Islet precursor cell (in vitro differentiated cells): Measurements from ENCODE around the gene SEMA4C.

Source experiments
- DNase-seq: peaks from one replicate; pipeline ENCODE4 v3.0.0-alpha.2; 2018

Gene SEMA4C, protein sequence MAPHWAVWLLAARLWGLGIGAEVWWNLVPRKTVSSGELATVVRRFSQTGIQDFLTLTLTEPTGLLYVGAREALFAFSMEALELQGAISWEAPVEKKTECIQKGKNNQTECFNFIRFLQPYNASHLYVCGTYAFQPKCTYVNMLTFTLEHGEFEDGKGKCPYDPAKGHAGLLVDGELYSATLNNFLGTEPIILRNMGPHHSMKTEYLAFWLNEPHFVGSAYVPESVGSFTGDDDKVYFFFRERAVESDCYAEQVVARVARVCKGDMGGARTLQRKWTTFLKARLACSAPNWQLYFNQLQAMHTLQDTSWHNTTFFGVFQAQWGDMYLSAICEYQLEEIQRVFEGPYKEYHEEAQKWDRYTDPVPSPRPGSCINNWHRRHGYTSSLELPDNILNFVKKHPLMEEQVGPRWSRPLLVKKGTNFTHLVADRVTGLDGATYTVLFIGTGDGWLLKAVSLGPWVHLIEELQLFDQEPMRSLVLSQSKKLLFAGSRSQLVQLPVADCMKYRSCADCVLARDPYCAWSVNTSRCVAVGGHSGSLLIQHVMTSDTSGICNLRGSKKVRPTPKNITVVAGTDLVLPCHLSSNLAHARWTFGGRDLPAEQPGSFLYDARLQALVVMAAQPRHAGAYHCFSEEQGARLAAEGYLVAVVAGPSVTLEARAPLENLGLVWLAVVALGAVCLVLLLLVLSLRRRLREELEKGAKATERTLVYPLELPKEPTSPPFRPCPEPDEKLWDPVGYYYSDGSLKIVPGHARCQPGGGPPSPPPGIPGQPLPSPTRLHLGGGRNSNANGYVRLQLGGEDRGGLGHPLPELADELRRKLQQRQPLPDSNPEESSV

DNA sequence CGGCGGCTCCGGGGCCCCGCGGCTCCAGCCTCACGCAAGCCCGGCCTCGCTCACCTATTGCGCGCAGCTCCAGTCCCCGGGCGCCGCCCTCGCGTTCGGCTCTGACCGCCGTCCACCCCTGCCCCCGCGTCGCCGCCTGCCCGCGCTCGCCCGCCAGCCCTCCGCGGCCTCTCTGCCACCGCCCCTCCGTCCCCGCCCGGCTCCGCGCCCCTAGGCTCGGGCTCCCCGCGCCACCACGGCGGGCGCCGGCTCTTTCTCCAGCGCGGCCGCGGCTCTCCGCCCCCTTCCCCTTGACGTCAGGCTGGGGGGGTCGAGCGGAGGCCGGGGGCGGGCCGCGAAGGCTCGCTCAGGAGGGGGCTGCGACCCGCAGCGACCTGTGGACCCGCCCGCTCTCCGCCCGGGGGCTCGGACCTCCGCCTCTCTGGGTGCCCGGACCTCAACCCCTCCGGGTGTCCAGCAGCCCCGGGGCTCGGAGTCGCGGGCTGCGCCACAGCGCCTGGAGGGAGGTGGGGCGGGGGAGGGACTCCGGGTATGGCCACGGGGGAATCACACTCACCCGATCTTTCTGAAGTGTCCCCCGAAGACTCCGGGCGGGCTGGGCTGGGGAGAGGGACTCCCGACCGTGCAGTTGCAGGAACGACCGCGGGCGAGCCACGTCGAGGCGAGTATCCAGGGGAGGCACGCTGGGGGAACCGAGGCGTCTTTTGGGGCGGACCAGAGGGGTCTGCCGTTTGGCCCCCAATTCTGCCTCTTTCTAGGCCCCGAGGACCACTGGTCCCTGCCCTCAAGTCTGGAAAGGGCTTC, at the start of gene SEMA4C:
SEMA4C (minus strand) TSS at position 259 of the 804 bp plus-strand sequence. CDS start 2,194 bp downstream, outside the sequence.
- peak; percentile 77 for DNase-seq

DNA sequence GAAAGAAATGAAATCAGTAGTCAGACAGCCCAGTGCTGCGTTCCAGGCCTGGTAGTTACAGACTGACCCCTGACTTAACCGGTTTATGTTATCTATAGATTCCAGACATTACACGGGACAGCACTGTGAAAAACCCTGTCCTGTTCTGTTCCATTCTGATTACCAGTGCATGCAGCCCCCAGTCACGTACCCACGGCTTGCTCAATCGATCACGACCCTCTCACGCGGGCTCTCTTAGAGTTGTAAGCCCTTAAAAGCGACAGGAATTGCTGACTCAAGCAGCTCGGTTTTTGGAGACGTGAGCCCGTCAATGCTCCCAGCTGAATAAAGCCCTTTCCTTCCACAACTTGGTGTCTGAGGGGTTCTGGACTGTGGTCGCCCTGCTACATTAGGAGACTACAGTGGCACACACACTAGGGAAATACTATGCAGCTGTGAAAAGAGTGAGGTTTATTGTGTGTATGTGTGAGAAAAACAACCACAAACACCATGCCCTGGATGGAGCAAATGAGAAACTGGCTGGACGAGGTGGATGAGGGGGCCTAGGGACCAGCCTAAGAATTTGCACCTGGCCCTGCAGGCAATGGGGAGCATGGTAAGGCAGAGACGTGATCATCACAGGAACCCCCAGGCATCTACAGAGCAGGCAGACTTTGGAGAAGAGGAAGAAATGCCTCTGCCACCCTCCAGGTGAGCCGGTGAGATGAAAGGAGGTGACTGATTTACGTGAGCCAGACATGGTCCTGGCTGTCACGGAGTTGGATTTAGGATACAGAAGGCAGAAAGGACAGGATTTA, 49.1 kb upstream of the SEMA4C start:
- peak; percentile 56 for DNase-seq

DNA sequence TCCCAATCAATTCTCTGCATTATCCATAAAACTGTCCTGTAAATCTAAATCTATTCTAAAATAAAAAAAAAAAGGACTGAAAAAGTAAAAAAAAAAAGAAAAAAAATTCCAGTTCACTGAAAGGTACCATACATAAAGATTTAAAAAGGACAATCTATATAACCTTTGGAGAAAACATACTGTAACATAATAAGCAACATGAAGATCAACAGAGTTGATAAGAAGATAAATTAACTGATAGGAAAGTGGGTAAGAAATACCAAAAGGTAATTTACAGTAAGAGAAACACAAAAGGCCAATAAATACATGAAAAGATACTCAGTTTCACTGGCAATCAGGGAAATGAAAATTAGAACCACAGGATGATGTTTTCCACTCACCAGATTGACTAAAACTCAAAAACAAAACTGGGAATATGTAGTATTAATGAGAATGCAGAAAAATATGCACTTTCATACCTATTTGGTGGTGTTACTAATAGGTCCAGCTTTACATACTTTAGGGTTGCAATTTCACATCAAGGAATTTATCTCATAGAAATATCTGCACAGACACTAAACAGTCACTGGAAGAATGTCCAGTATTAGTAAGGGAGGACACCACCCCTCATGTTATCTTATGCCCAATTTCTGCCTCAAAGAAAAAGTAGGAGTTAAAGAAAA, 48.3 kb upstream of the SEMA4C start:
- no peak for DNase-seq

DNA sequence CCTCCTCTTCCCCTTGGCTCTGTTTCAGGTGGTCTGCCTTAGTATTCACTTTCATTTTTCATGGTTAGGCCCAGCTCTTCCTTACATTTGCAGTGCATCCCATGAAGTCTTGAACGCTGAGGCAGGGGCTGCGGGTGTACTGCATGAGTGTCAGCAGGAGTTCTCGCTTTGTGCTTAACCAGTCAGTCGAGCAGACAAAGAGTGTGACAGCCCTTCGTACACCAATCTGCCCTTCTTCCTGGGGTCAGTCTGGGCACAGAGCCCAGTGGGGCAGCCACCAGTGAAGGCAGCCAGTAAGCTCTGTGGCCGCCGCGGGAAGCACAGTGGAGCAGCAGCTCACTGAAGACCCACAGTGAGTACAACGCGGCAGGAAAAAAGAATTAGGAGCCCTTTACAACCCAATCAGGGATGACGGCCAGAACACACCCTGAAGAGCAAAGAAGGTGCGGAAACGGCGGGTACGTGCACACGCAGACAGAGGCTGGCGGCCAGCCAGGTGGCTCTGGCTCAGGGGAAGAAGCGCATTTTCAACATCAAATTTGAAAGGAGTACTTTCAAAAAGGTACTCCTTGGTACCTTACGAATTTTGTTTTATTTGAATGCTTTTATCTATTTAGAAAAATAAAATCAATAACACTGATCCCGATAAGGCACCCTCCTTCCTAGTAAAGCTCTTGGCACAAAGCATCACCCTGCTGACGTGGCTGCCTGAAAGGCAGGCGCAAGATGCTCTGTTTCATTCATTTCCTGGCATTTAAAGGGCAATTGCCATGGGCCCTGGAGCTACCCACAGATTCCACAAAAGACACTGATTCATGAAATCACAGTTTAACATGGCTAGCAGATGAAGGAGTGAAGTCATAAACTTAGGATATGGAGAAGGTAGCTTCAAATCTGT, 47.0 kb upstream of the SEMA4C start:
- DNase-seq: no peak

DNA sequence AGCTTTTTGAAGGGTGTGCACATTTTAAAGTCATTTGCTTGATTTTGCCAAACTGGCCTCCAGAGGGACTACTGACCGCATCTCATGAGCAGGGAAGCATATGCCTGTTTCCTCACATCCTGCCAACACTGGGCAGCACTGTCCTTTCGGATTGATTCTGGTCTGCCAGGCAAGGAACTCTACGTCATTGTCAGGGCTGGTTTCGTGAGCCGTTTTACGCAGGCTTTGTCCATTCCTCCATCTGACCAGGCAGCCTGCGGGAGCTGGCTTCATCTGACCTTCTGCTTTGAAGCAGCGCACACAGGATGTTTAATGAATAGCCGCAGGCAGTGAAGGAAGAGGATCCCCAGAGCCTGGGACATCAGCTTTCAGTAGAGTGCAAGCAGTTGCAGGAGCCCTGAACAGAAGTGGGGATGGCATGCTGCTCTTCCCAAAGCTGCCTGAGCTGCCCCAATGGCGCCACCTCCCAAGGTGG, 46.3 kb upstream of the SEMA4C start:
- peak; percentile 65 for DNase-seq

DNA sequence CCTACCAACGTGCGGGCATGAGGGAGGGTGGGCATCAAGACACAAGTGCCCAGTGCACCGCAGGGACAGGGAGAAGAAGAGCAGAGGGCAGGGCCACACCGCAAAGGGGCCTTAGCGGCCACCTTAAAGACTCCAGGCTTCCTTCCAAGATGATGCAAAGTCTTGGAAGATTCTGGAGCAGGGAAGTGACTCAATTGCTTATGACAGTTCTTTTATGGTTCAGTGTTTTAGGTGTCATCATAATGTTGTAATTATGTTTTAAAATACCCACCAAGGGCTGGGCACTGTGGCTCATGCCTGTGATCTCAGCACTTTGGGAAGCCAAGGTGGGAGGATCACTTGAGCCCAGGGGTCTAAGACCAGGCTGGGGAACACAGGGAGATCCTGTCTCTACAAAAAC, 44.5 kb upstream of the SEMA4C start:
- DNase-seq: no peak

DNA sequence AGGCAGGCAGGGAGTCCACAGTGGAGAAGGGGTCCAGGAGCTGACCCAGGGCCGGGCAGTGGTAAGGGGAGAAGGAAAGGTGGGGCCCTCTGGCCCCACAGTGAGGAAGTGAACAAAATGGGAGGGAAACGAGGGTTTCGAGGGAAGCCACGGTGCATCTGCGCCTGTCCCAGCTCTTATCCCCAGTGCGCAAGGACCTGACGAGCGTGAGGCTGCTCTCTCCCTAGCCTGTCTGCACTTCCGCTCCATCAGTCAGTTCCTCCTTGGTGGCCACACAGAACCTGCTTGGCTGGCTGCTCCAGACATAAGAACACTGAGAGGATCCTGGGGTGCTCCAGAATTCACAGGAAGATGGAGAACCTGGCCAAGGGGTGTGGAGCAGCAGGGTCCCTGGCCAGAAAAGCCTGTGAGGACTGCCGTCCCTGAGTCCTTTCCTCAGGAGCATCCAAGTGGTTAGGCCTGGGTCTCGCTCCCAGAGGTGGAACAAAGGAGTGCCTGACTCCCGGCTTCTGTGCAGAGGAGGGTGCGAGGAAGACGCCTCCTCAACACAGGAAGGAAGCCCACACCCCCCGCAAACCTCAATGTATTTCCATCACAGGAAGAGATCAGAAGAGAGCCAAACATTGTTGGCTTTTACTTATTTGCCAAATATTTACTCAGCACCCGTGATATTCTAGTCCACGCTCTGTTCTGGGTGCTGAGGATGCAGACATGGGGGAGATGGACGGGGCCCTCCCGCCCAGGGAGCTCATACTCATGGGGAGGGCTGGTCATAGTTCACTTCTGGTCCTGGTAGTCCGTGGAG, 43.7 kb upstream of the SEMA4C start:
- DNase-seq: no peak

DNA sequence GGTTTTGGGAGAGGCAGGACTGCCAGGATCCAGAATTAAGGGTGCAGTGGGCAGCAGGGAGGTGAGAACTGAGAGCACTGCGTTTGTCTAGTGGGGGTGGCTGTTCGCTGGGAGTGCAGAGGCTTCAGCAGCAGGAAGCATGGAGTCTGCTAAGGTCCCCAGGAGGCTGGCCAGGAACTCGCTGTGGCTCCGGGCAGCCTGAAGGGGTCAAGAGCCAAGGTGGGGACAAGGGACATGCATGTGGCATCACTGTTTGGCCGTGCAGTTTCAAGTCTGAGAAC, 43.2 kb upstream of the SEMA4C start:
- DNase-seq: peak; percentile 43

DNA sequence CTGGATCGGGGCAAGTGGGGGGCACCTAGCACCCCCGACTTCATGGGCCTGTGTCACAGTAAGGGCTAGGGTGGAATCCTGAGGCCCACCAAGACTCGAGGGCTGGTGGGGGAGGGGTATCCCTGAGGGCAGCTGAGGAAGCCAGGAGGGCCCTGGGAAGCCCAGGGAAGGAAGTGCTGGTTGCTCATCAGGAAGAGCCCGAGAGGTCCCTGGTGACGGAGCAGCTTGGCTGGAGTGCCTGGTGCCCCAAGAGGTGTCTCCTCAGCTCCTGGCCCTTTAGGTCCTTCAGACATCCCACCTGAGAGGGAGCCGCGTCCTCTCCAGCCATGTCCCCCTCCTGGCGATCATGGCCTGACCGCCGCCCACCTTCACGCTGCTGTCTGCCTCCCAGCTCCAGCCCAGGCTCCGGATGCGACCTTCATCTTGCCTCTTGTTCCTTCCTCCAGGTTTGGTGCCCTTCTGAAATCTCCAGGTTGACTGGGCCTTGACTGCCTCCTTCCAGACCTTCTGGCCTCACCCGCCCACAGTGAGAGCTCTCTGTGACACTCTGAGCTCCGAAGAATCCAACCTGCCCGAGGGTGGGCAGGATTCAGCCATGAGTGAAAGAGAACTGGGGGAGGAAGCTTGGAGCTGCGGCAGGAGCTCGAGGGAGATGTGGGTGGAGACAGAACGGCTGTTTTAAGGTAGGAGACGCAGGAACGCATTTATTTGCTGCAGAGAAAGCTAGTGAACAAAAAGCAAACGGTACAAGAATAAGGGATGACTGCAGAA, 42.7 kb upstream of the SEMA4C start:
- peak; percentile 47 for DNase-seq

DNA sequence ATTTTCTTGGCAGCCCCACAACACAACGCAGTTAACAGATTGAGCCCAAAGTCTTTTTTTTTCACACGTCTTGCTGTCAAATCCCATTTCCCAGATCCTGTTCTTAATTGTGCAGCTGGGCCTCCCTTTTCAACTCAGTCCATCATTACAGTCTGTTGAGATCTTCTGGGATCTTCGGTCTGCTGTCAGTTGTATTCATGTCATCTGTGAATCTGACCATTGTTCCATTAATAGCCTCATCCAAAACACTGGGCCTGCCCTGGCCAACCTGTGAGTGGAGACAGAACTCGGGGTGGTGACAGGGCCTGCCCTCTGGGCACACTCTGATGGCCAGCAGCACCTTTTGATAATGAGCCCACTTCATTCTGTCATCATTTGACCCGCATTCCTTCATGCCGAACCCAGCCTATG, 39.7 kb upstream of the SEMA4C start:
- DNase-seq: no peak

DNA sequence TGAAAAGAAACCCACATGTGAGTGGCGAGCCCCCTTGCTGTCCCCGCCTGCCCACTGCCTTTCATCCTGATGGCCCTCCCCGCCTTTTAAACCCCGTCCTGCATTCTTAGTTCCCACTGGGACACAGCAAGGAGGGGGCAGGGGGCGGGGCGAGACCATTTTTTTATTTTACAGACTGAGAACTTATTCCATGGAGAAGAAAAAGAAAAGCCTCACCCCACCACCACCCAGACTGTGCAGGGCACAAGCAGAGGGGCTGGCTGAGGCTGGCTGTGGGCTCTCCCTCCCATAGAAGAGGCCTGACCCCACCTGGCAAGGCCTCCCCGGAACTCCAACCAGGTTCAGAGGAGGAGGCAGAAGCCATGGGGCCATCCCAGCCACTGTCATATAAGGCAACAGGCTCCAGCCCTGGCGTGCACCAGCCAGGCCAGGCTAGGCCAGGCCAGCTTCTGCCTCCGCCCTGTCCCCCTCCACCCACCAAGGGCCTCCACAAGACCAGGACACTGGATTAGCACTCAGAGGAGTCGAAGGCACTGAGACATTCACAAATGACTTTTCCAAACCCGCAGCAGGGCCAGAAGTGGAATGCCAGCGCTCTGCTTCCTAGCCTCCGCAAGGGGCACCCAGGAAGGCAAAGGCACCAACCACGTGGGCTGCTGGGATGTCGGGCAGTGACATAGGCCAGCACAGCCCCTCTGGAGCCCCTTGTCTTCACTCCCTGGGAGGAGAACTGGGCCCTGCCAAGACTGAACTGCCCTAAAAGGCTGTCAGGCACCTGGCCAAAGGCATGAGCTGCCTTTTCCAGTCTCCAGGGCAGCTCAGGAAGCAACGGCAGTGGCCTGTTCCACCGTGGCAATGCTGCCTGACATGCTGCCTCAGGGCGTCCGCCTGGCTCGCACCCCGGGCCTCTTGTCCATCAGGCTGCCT, 37.5 kb upstream of the SEMA4C start:
- peak; percentile 91 for DNase-seq

DNA sequence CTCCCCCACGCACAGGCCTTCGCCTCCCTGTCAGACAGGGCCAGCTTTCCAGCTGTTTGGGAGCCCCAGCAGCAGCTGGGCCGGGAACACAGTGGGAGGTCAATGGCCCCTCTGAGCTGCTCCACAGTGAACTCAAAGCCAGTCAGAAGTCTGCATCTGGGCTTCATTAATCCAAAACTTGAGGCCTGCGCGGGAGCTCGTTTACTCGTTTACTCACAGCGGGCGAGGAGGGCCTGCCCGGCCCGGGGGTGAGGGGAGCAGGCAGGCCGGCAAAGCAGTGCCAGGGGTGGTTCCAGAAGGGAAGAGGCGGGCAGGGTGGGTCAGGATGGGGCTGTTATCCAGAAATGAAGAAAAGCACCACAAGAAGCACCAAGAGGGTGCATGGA, 36.8 kb upstream of the SEMA4C start:
- DNase-seq: no peak

DNA sequence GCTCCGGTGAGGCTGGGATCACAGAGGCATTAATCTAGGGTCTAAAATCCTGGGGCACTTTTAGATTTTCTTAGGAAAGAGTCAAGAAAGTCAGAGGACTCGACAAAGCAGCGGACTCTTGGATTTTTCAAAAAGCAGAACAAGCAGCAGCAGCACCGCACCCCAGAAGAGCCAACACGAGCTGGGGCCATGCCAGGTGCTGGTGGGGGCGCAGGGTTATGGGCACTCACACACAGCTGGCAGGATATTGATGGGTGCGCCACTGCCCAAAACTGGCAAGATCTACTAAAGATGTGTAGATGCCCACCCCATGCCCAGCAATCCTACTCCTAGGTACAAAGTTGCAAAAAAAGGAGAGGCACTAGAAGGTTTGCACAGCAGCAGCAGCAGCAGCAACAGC, 33.9 kb upstream of the SEMA4C start:
- no peak for DNase-seq

DNA sequence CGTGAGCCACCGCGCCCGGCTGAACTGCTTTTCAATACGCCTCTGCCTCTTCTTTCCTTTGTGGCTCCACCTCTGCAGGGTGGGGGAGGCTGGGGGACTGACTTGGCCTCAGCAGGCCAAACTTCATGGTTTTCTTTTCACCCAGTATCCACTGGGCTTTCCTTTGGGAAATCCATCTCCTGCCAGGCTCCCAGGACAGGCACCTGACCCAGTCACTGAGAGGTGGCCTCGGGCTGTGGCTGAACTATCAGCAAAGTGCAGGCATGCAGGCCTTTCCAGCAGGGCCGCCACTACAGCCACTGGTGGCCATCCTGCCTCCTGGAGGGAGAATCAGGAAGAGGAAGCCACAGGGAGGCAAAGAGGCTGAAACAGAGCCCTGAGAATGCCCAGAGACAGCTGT, 33.4 kb upstream of the SEMA4C start:
- DNase-seq: peak; percentile 83

DNA sequence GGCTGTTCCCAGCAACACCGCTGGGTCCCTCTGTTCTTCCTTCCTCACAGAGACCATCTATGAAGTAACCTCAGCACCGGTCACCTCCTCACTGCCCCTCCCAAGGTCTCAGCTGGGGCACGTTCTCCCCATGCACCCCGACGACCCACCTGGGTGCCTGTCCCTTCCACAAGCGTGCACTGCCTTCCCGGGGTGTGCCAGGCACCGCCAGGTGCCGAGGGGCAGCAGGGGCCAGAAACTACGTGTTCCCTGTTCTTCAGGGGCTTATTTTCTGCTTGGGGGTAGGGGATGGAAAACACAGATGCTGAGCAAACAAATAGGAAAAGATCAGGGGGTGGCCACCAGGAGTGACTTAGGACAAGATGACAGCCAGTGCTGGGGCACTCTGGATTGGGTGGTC, 30.4 kb upstream of the SEMA4C start:
- no peak for DNase-seq

DNA sequence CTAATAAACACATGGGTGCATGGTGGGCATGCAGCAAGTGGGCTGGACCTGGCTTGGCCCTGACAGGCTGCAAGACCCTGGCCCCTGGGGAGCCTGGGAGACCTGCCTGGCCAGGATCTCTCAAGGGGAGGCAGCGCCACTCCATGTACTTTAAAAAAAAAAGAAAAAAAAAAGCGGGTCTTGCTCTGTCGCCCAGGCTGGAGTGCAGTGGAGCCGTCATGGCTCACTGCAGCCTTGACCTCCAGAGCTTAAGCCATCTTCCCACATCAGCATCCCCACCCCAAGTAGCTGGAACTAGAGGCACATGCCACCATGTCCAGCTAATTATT, 29.5 kb upstream of the SEMA4C start:
- no peak for DNase-seq

DNA sequence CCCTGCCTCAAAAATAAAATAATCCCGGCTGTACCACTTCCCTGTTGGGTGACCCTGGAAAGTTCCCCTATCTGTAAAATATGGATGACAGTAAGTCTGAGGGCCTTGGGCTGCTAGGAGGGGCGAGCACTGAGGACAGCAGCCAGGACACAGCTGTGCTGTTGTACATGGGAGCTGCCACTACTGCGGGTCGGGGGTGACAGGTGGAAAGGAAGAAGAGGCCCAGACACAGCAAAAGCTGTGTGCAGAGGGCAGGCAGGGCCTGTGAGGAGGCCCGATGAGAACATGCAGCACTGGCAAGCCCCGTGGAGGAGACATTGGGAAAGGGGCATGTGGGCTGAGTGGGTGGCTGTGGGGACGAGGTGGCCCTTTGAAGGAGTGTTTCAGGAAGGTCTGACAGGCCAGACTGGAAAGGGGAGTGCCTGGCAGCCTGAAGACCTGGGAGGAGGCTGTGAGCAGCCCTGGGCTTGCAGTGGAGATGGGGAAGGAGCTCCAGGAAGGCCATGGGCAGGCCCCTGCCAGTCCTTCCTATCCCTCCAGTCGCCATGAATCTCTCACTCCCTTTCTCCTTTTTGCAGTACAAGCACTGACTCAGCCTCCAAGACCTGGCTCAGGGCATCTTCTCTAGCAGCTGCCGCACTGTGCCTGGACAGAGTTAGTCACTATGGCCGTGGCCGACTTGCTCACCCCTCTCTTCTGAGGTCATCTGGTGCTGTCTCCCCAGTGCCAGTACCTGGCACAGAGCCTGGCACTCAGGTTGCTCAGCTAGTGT, 28.9 kb upstream of the SEMA4C start:
- DNase-seq: no peak
